ENCODE measurements around the gene LIPJ.

LIPJ gene

GRCh38 chr10:88586462-88586861 is at the start of gene LIPJ:
LIPJ (plus strand) TSS chr10:88586762; CDS start chr10:88590688, 3,926 bp downstream.
- CTCF ChIA-PET = no interaction called here
- POLR2A ChIA-PET = interaction anchor here (1.0 kb wide), 1 partner anchor 10 kb away, joined by 3 read pairs; no protein-coding TSS in a partner anchor
- no peak for DNase-seq (ENCODE audit: extremely low spot score)
- no peak for TF ChIP-seq ARNT (IDR thresholded peaks at IDR 0.05)
- TF ChIP-seq FOXA1 (IDR thresholded peaks at IDR 0.05) = no peak

GRCh38 chr10:88537322-88537721 is 49.2 kb upstream of the LIPJ start:
- DNase-seq (ENCODE audit: extremely low spot score) = no peak
- ChIA-PET POLR2A (no interaction called here), CTCF (no interaction called here)
- TF ChIP-seq LEF1 (IDR thresholded peaks at IDR 0.05; ENCODE audit: borderline replicate concordance) (no peak), HDGF (IDR thresholded peaks at IDR 0.05; ENCODE audit: borderline replicate concordance) (no peak), CTBP1 (IDR thresholded peaks at IDR 0.05; ENCODE audit: borderline replicate concordance) (no peak), SUZ12 (IDR thresholded peaks at IDR 0.05) (no peak), ARNT (IDR thresholded peaks at IDR 0.05) (no peak), L3MBTL2 (conservative IDR thresholded peaks at IDR 0.05) (no peak), ELF4 (IDR thresholded peaks at IDR 0.05) (no peak), NFRKB (IDR thresholded peaks at IDR 0.05) (no peak), ZNF384 (IDR thresholded peaks at IDR 0.05) (no peak), FOXM1 (IDR thresholded peaks at IDR 0.05; ENCODE audit: borderline replicate concordance) (no peak), BHLHE40 (IDR thresholded peaks at IDR 0.05; ENCODE audit: borderline replicate concordance) (no peak), SP1 (IDR thresholded peaks at IDR 0.05) (no peak), TARDBP (IDR thresholded peaks at IDR 0.05) (no peak), FOXA1 (IDR thresholded peaks at IDR 0.05) (no peak), FOXK2 (IDR thresholded peaks at IDR 0.05) (no peak)

- ChIA-PET CTCF (no interaction called here), POLR2A (no interaction called here)
- TF ChIP-seq NFRKB (IDR thresholded peaks at IDR 0.05) = no peak
- TF ChIP-seq SP1 (IDR thresholded peaks at IDR 0.05) = no peak
- TF ChIP-seq BHLHE40 (IDR thresholded peaks at IDR 0.05; ENCODE audit: borderline replicate concordance) = no peak
- no peak for TF ChIP-seq L3MBTL2 (conservative IDR thresholded peaks at IDR 0.05)
- no peak for DNase-seq (ENCODE audit: extremely low spot score)
These were observed 48.5 kb upstream of the LIPJ start for GRCh38 chr10:88538048-88538447.

- POLR2A ChIA-PET = no interaction called here
- TF ChIP-seq SUZ12 (IDR thresholded peaks at IDR 0.05) (no peak), ZNF384 (IDR thresholded peaks at IDR 0.05) (no peak), CTBP1 (IDR thresholded peaks at IDR 0.05; ENCODE audit: borderline replicate concordance) (no peak), LEF1 (IDR thresholded peaks at IDR 0.05; ENCODE audit: borderline replicate concordance) (no peak), ARNT (IDR thresholded peaks at IDR 0.05) (no peak), NFRKB (IDR thresholded peaks at IDR 0.05) (no peak), HDGF (IDR thresholded peaks at IDR 0.05; ENCODE audit: borderline replicate concordance) (no peak), TARDBP (IDR thresholded peaks at IDR 0.05) (no peak), PKNOX1 (IDR thresholded peaks at IDR 0.05) (no peak), FOXK2 (IDR thresholded peaks at IDR 0.05) (no peak), SP1 (IDR thresholded peaks at IDR 0.05) (no peak), BHLHE40 (IDR thresholded peaks at IDR 0.05; ENCODE audit: borderline replicate concordance) (no peak), FOXM1 (IDR thresholded peaks at IDR 0.05; ENCODE audit: borderline replicate concordance) (no peak), L3MBTL2 (conservative IDR thresholded peaks at IDR 0.05) (no peak), ELF4 (IDR thresholded peaks at IDR 0.05) (no peak), FOXA1 (IDR thresholded peaks at IDR 0.05) (no peak)
- no peak for DNase-seq (ENCODE audit: extremely low spot score)
- CTCF ChIA-PET = interaction anchor here (1.2 kb wide), 1 partner anchor 12 kb away, joined by 3 read pairs; no protein-coding TSS in a partner anchor
These were observed 46.2 kb upstream of the LIPJ start for GRCh38 chr10:88540351-88540750.

GRCh38 chr10:88541116-88541626 is 45.4 kb upstream of the LIPJ start:
- ChIA-PET CTCF (no interaction called here), POLR2A (no interaction called here)
- DNase-seq (ENCODE audit: extremely low spot score) = no peak
- TF ChIP-seq FOXA1 (IDR thresholded peaks at IDR 0.05) (no peak), PKNOX1 (IDR thresholded peaks at IDR 0.05) (0 out of 2 replicates have a peak, but pooled peaks have one; percentile 5)

- POLR2A ChIA-PET = no interaction called here
- CTCF ChIA-PET = no interaction called here
- TF ChIP-seq HDGF (IDR thresholded peaks at IDR 0.05; ENCODE audit: borderline replicate concordance) (no peak), FOXM1 (IDR thresholded peaks at IDR 0.05; ENCODE audit: borderline replicate concordance) (no peak), FOXK2 (IDR thresholded peaks at IDR 0.05) (no peak), SUZ12 (IDR thresholded peaks at IDR 0.05) (no peak), ZNF384 (IDR thresholded peaks at IDR 0.05) (no peak), L3MBTL2 (conservative IDR thresholded peaks at IDR 0.05) (no peak), LEF1 (IDR thresholded peaks at IDR 0.05; ENCODE audit: borderline replicate concordance) (no peak), NFRKB (IDR thresholded peaks at IDR 0.05) (no peak), SP1 (IDR thresholded peaks at IDR 0.05) (no peak), FOXA1 (IDR thresholded peaks at IDR 0.05) (no peak), CTBP1 (IDR thresholded peaks at IDR 0.05; ENCODE audit: borderline replicate concordance) (no peak), ARNT (IDR thresholded peaks at IDR 0.05) (no peak), PKNOX1 (IDR thresholded peaks at IDR 0.05) (no peak), ELF4 (IDR thresholded peaks at IDR 0.05) (no peak), TARDBP (IDR thresholded peaks at IDR 0.05) (no peak), BHLHE40 (IDR thresholded peaks at IDR 0.05; ENCODE audit: borderline replicate concordance) (no peak)
- DNase-seq (ENCODE audit: extremely low spot score) = no peak
These were observed 44.0 kb upstream of the LIPJ start for GRCh38 chr10:88542522-88542921.
